GM19238 (cell line): ENCODE data around the gene EIF3D.

Experiments
- DNase-seq: peaks from one replicate; pipeline ENCODE4 v3.0.0; 2011; ENCODE audit warnings: low spot score; ENCODE audit not compliant: insufficient read length

Gene EIF3D

GRCh38 chr22:36467042-36467810 lies 61.7 kb downstream of the EIF3D start:
- no peak for DNase-seq

- no peak for DNase-seq
Observed at GRCh38 chr22:36466258-36466657, 62.7 kb downstream of the EIF3D start.

GRCh38 chr22:36465232-36466021 lies 63.5 kb downstream of the EIF3D start:
- no peak for DNase-seq

GRCh38 chr22:36464715-36465231 lies 64.2 kb downstream of the EIF3D start:
- no peak for DNase-seq

GRCh38 chr22:36463783-36464184 lies 65.2 kb downstream of the EIF3D start:
- no peak for DNase-seq

GRCh38 chr22:36461665-36462649 lies 67.0 kb downstream of the EIF3D start:
- no peak for DNase-seq
